RWPE1 (cell line): ENCODE data around the gene SLIT1.
A peak's percentile ranks its signal among the peaks of the same experiment; 100 is the strongest.

Experiments
- CTCF ChIA-PET: fragments of 350-600 bp; sonication (Branson Sonifier 250); formaldehyde crosslinking; extraction: SDS; loops from one replicate; lab custom pipeline; 2021; lab: Yijun Ruan, JAX
- POLR2A ChIA-PET: fragments of 400-600 bp; formaldehyde crosslinking; extraction: SDS; loops from one replicate; lab custom pipeline; 2020; ENCODE audit warnings: antibody characterized with exemption; ENCODE audit not compliant: low non-redundant PET; lab: Yijun Ruan, JAX
- DNase-seq: peaks from one replicate; pipeline ENCODE4 v3.0.0; 2012; ENCODE audit warnings: low spot score
- H3K27ac ChIP-seq: fragments of 450-650 bp; 2 replicates; pipeline ENCODE4 v1.5.1; 2017
- TF ChIP-seq, protein P1 (sequence below): fragments of 450-650 bp; conservative IDR thresholded peaks from 2 replicates; pipeline ENCODE4 v1.5.1; 2017; ENCODE audit warnings: low read depth, mild to moderate bottlenecking

The SLIT1 gene

DNA sequence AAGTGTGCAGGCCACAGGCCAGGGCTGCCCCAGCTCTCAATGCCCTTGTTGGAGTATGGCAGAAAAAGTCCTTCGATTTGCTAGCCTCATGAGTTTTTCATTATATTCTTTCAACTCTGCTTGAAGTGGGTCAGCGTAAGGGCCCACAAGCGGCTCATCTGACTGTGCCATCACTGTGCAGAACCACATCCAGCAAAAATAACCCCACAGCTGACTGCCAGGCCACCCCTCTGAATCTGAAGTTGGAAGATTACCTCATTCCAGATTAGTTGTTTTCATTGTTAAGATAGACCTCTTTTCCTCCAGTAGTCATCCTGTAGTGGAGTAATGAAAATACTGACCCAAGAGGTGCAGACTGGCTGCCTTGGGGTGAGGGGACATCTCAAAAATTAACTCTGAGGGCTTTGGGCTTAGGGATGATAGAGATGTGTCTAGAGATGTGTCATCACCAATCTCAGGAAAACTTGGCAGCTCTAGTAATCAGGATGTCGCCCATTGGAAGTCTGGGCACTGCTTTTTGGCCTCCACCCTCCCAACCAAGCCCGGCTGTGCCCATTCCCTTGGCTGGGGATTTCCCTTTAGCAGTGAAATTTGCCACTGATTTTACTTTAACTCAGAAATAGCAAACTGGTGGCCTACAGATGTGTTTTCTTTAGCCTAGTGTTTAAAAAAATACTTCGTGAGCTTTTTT, 189.3 kb downstream of the SLIT1 start:
- TF ChIP-seq, protein P1, sequence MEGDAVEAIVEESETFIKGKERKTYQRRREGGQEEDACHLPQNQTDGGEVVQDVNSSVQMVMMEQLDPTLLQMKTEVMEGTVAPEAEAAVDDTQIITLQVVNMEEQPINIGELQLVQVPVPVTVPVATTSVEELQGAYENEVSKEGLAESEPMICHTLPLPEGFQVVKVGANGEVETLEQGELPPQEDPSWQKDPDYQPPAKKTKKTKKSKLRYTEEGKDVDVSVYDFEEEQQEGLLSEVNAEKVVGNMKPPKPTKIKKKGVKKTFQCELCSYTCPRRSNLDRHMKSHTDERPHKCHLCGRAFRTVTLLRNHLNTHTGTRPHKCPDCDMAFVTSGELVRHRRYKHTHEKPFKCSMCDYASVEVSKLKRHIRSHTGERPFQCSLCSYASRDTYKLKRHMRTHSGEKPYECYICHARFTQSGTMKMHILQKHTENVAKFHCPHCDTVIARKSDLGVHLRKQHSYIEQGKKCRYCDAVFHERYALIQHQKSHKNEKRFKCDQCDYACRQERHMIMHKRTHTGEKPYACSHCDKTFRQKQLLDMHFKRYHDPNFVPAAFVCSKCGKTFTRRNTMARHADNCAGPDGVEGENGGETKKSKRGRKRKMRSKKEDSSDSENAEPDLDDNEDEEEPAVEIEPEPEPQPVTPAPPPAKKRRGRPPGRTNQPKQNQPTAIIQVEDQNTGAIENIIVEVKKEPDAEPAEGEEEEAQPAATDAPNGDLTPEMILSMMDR, result no peak
- POLR2A ChIA-PET, result no interaction called here
- H3K27ac ChIP-seq, result no peak overlapping the region
- DNase-seq, result no peak
- CTCF ChIA-PET, result interaction anchor here (0.6 kb wide), 1 partner anchor 282 kb away, joined by 3 read pairs; no protein-coding TSS in a partner anchor

DNA sequence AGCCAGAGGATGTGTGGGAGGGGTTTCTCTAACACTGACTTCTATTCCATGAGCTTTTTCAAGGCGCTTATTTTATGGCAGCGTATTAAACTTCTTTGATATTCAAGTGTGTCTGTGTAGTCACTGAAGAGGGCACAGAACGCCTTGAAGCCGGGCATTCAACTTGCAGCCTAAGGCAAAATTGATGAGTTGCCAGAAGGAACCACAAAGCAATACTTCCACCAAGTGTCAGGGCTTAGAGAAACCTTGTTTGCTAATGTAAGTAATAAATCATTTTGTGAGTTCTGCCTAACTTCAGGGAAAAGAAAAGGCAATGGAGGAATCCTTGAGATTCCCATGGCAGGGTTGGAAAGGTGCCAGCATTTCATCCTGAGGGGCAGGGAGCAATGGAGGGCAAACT, 189.9 kb downstream of the SLIT1 start:
- H3K27ac ChIP-seq, result no peak overlapping the region
- TF ChIP-seq, protein P1, result no peak
- ChIA-PET CTCF (interaction anchor here (1.7 kb wide), 1 partner anchor 77 kb away, joined by 5 read pairs; no protein-coding TSS in a partner anchor), POLR2A (no interaction called here)
- no peak for DNase-seq

DNA sequence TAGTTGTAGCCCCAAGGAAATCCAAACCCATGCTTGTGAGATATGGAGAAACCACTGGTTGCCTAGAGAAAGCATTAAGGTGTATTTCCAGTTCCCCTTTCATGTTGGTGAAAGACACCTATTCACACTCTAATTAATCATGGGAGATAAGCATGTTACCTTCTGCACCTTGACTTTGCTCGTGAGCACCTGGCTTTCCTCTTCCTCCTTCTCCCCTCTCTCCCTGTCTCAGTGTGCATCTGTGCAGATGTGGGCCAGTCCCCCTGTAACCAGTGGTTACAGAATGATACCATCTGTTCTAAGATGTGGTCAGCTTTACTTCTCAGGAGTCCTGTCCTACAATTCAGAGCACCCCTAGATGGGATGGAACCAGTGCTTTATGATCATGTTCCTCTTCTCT, 193.0 kb downstream of the SLIT1 start:
- no peak for DNase-seq
- ChIA-PET POLR2A (no interaction called here), CTCF (no interaction called here)
- TF ChIP-seq, protein P1, result no peak
- no peak overlapping the region for H3K27ac ChIP-seq

DNA sequence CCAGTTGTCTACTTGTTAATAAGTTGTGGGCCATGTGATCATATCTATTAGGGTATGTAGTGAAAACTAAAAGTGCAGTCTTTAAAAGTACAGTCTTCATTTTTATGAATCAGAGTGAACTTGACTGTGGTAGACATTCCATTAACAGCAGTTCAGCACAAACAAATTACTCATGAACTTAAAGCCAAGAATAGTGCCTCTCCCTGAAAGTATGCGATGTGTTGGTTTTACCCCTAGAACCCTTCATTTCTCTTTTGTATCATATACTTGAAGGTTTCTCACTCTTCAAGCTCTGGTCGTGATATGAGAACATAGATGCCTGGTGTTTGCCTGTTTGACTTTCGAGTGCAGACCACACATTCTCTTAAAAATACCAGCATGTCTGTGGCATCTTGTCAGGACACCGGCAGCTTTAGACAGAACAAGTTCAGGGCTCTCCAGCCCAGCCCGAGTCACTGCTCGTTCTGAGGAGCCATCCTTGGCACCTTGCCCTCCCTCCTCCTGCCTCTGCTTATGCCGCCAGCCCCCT, 194.4 kb downstream of the SLIT1 start:
- peak; percentile 34 for DNase-seq
- TF ChIP-seq, protein P1, result no peak
- H3K27ac ChIP-seq, result no peak overlapping the region
- POLR2A ChIA-PET, result no interaction called here
- CTCF ChIA-PET, result interaction anchor here (1.0 kb wide), 1 partner anchor 219 kb away, joined by 4 read pairs; no protein-coding TSS in a partner anchor

DNA sequence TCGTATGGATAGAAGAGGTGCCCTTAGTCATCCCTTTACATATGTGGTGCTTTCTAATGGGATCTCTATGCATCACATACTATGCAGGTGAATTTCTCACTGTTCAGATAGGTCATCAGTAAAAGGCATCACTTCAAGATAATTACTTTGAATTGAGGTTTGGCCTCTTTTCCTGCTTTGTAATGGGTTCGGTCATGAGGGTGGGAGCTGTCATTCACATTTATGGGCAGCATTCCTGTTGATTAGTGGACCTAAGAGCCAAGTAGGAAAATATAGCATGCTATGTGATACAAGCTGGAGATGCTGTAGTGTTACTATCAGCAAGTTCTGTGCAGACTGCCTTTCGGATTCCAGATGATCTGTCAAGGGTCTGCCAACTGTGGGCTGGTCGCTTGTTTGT, 197.3 kb downstream of the SLIT1 start:
- CTCF ChIA-PET, result no interaction called here
- POLR2A ChIA-PET, result no interaction called here
- H3K27ac ChIP-seq, result no peak overlapping the region
- DNase-seq, result no peak
- TF ChIP-seq, protein P1, result no peak

DNA sequence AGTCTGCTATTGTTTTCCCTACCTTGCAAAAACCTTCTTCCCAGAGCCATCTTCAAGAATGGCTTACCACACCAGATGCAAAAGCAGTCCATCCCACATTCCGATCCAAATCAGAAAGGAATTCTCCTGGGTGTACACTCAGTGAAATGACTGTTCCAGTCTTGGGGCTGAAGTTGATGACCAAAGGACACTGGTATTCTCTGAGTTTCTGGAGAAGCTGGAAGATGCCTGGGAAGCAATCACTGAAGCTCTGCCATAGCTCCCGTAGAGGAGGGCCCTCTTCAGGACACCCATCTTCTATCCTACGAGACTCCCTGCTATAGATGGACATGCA, 197.9 kb downstream of the SLIT1 start:
- ChIA-PET CTCF (interaction anchor here (0.7 kb wide), 1 partner anchor 232 kb away, joined by 4 read pairs; no protein-coding TSS in a partner anchor), POLR2A (no interaction called here)
- TF ChIP-seq, protein P1, result no peak
- no peak for DNase-seq
- no peak overlapping the region for H3K27ac ChIP-seq
